Body of pancreas (tissue), 4 donors: ENCODE data around the gene ASPA. TPM values are rescaled to one million over a fixed set of nuclear protein-coding genes. Genes with fewer than 3 reads are reported as not detected.

Source experiments
- ATAC-seq: fragments of 150-250 bp; one replicate; pipeline ENCODE4 v1.9.1; 2016
- DNase-seq, 4 donors: peaks; one replicate each; pipeline ENCODE4 v3.0.0-alpha.2; 2019
- H3K27ac ChIP-seq, 4 donors: fragments of 200-600 bp; sonication (generic); 1 replicate in 3 of 4; 2 replicates in 1 of 4; pipeline versions ENCODE4 v1.5.1 to v1.6.1; 2016 to 2019; ENCODE audit warnings: mild to moderate bottlenecking in 1 of 4, mixed read lengths in 1 of 4, moderate library complexity in 1 of 4
- H3K27me3 ChIP-seq, 2 donors: fragments of 200-600 bp; sonication (generic); one replicate each; pipeline ENCODE4 v1.6.0; 2016; ENCODE audit warnings: mild to moderate bottlenecking in 1 of 2
- H3K36me3 ChIP-seq, 2 donors: fragments of 200-600 bp; sonication (generic); replicated peaks in 1 of 2; 2 replicates each; pipeline ENCODE4 v1.5.1; 2016; ENCODE audit warnings: low read depth in 2 of 2; ENCODE audit not compliant: insufficient read depth in 1 of 2
- H3K4me1 ChIP-seq: fragments of 200-600 bp; sonication (generic); one replicate; pipeline ENCODE4 v1.6.0; 2016
- H3K4me3 ChIP-seq, 2 donors: fragments of 200-600 bp; sonication (generic); 1 replicate in 1 of 2; 2 replicates in 1 of 2; pipeline ENCODE4 v1.5.1; 2016 to 2019
- H3K9me3 ChIP-seq, 3 donors: fragments of 200-600 bp; sonication (generic); 1 replicate in 2 of 3; 2 replicates in 1 of 3; pipeline ENCODE4 v1.5.1; 2016
- POLR2A ChIP-seq, 3 donors: fragments of 450-650 bp; IDR thresholded peaks; one replicate each; pipeline ENCODE4 v1.6.1; 2016; ENCODE audit warnings: antibody characterized with exemption in 3 of 3, mild to moderate bottlenecking in 2 of 3
- WGBS, 2 donors: methylation state at CpG; one replicate each; pipeline ENCODE4 v1.1.5; 2017; 5-methylcytosine and 5-hydroxymethylcytosine counted together
- intact Hi-C: fragments of 100-400 bp; cut with DNase I; formaldehyde crosslinking; loops from one replicate; pipeline ENCODE4 v1.15.1; 2023
- total RNA-seq, 2 donors: library from RNA; depleted of rRNA; stranded (reverse); fragments of >200 nt; gene quantifications; one replicate each; pipeline ENCODE4 v1.1.0, GENCODE V29; 2016
- TF ChIP-seq, protein P1 (sequence below), 7 experiments: fragments of 450-650 bp in 4 of 7; fragments of 200-600 bp in 3 of 7; sonication (generic) in 3 of 7; IDR thresholded peaks; one replicate each; pipeline ENCODE4 v1.5.1; 2016 to 2019; ENCODE audit warnings: antibody characterized with exemption in 7 of 7

Gene ASPA
- total RNA-seq, 2 donors from 2014 or later = 0.66 to 0.78 TPM

DNA sequence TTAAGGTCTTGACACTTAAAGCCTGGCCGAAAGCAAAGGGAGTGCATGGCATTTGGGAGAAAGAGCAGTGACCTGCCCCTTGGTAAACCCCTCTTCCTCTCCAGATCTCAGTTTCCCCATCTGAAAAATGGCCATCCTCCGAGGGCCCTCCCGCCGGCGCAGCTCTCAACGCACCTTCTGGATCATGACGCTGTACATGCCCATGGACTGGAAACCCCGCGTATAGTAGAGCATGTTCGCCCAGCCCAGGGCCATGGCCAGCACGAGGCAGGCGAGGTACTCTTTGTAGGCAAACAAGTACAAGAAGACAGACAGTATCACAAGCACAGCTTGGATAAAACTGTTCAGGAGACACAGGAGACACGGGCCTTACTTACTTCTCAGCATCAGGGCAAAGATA lies 48.2 kb downstream of the ASPA start:
- DNase-seq = no peak
- H3K36me3 ChIP-seq = no peaks in the 10 kb centered on the region
- H3K9me3 ChIP-seq = no peaks in the 10 kb centered on the region
- no peak overlapping the region for H3K27ac ChIP-seq
- intact Hi-C loops = no loop called here
- H3K27me3 ChIP-seq = no peaks in the 10 kb centered on the region
- WGBS, 2 donors = 90 to 93% methylated on average over 11 to 13 of the region's 13 CpGs
- H3K4me1 ChIP-seq = no peaks in the 10 kb centered on the region
- TF ChIP-seq POLR2A (IDR thresholded peaks at IDR 0.05) = no peak
- TF ChIP-seq, protein P1, sequence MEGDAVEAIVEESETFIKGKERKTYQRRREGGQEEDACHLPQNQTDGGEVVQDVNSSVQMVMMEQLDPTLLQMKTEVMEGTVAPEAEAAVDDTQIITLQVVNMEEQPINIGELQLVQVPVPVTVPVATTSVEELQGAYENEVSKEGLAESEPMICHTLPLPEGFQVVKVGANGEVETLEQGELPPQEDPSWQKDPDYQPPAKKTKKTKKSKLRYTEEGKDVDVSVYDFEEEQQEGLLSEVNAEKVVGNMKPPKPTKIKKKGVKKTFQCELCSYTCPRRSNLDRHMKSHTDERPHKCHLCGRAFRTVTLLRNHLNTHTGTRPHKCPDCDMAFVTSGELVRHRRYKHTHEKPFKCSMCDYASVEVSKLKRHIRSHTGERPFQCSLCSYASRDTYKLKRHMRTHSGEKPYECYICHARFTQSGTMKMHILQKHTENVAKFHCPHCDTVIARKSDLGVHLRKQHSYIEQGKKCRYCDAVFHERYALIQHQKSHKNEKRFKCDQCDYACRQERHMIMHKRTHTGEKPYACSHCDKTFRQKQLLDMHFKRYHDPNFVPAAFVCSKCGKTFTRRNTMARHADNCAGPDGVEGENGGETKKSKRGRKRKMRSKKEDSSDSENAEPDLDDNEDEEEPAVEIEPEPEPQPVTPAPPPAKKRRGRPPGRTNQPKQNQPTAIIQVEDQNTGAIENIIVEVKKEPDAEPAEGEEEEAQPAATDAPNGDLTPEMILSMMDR (IDR thresholded peaks at IDR 0.05) = no peak
- no peak for ATAC-seq
- no peak overlapping the region for H3K4me3 ChIP-seq

DNA sequence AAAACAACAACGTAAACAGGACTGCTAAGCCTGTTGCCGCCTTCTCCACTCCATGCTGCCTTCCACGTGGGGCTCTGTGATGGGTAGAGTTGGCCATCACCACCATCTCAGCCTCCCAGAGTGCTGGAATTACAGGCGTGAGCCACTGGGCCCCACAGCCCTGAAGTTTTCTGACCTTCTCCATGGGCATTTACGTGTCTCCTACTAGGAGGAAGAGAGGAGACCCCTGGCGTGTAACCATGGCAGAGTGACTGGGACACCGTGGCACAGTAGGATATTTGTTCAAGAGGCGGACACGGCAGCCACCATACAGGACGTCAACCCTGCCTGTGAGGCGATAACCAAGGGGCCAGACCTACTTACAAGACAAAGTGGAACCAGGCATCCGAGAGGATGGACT lies 50.7 kb downstream of the ASPA start:
- H3K9me3 ChIP-seq = no peaks in the 10 kb centered on the region
- H3K36me3 ChIP-seq = no peaks in the 10 kb centered on the region
- H3K4me3 ChIP-seq = no peak overlapping the region
- intact Hi-C loops = no loop called here
- no peak for ATAC-seq
- H3K4me1 ChIP-seq = no peaks in the 10 kb centered on the region
- TF ChIP-seq, protein P1 (IDR thresholded peaks at IDR 0.05) = no peak
- no peak for TF ChIP-seq POLR2A (IDR thresholded peaks at IDR 0.05)
- WGBS, 2 donors = 80 to 83% methylated on average over 12 of the region's 12 CpGs
- H3K27me3 ChIP-seq = no peaks in the 10 kb centered on the region
- DNase-seq = no peak
- H3K27ac ChIP-seq = no peak overlapping the region

DNA sequence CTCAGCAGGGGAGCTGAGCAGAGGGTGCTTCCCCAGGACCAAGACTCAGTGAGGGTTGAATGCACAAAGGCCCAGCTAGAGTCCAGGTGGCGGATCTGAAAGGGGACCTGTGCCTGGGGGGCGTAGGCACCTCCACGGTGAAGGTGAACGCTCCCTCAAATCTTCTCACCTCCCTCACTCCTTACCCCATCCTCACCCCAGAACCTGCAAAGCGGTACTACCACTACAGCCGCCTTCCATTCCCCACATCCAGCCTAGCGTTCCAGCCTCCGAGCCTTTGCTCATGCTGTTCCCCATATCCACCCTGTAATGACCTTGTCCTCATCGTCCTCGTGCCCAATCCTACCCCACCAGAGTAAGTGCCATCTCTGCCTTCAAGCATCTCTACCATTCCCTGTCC lies 51.2 kb downstream of the ASPA start:
- no peaks in the 10 kb centered on the region for H3K27me3 ChIP-seq

DNA sequence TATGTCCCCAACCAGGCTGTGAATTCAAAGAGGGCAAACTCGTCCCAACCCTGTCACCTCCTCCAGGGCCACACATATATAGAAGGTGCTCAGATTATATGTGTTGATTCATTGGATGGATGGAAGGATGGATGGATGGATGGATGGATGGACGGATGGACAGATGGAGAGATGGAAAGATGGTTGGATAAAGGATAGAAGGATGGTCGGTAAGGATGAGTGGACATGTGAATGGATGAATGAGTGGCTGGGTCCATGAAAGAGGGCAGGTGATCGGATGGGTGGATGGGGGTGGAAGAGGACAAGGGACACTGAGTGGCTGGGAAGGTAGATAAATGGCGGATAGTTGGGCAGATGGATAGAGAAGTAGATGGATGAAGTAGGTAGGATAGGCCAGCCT lies 51.7 kb downstream of the ASPA start:
- Histone ChIP-seq H3K4me1 (no peaks in the 10 kb centered on the region), H3K9me3 (no peaks in the 10 kb centered on the region), H3K27me3 (no peaks in the 10 kb centered on the region), H3K4me3 (no peak overlapping the region), H3K36me3 (no peaks in the 10 kb centered on the region), H3K27ac (no peak overlapping the region)
- ATAC-seq (no peak), DNase-seq (no peak)
- no peak for TF ChIP-seq POLR2A (IDR thresholded peaks at IDR 0.05)
- TF ChIP-seq, protein P1 (IDR thresholded peaks at IDR 0.05) = no peak
- WGBS, 2 donors = 76 to 83% methylated on average over 5 of the region's 5 CpGs
- intact Hi-C loops = no loop called here

More for the DNA sequence above, 51.2 kb downstream of the ASPA start:
- Histone ChIP-seq H3K4me3 (no peak overlapping the region), H3K9me3 (no peaks in the 10 kb centered on the region), H3K27ac (no peak overlapping the region), H3K36me3 (no peaks in the 10 kb centered on the region), H3K4me1 (no peaks in the 10 kb centered on the region)
- no peak for ATAC-seq
- no peak for DNase-seq
- intact Hi-C loops = no loop called here
- WGBS, 2 donors = 81 to 82% methylated on average over 10 of the region's 10 CpGs
- TF ChIP-seq POLR2A (IDR thresholded peaks at IDR 0.05) = no peak
- TF ChIP-seq, protein P1 (IDR thresholded peaks at IDR 0.05) = no peak

DNA sequence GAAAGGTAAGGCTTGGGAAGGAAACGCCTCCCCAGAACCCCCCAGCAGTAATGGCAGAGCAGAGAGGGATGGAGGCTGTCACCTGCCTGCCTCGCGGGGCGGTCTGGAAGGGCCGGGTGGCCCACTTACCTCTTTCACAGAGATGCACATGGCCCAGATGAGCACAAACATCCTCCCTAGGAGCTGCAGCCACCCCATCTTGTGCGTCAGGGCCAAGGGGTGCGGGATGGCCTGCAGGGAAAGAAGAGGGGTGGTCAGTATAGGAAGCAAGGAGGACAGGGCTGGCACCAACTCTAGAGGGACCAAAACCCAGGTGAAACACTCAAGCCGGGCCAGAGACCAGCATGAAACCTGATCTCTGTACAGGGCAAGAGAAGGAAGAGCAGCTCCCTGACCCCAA lies 52.1 kb downstream of the ASPA start:
- Histone ChIP-seq H3K36me3 (no peaks in the 10 kb centered on the region), H3K27ac (no peak overlapping the region), H3K9me3 (no peaks in the 10 kb centered on the region), H3K27me3 (no peaks in the 10 kb centered on the region), H3K4me1 (no peaks in the 10 kb centered on the region), H3K4me3 (no peak overlapping the region)
- intact Hi-C loops = no loop called here
- WGBS, 2 donors = 86 to 91% methylated on average over 8 of the region's 8 CpGs
- TF ChIP-seq POLR2A (IDR thresholded peaks at IDR 0.05) = no peak
- ATAC-seq (no peak), DNase-seq (no peak)
